Adipocyte (in vitro differentiated cells): Measurements from ENCODE around the gene GORASP1.

Experiments used
- DNase-seq: peaks from one replicate; pipeline ENCODE4 v3.0.0-alpha.2; 2015; ENCODE audit warnings: low read depth
- H3K27me3 ChIP-seq: replicated peaks from 2 replicates; pipeline ENCODE4 v1.7.0; 2013; ENCODE audit warnings: mild to moderate bottlenecking, low read length, moderate library complexity; ENCODE audit not compliant: control insufficient read depth, insufficient read depth
- H3K36me3 ChIP-seq: 2 replicates; pipeline ENCODE4 v1.7.0; 2013; ENCODE audit warnings: low read length, mild to moderate bottlenecking, moderate library complexity; ENCODE audit not compliant: control insufficient read depth, insufficient read depth, severe bottlenecking
- H3K4me1 ChIP-seq: 2 replicates; pipeline ENCODE4 v1.7.0; 2013; ENCODE audit warnings: mild to moderate bottlenecking, low read length, moderate library complexity; ENCODE audit not compliant: control insufficient read depth, insufficient read depth
- H3K4me3 ChIP-seq: 2 replicates; pipeline ENCODE4 v1.7.0; 2013; ENCODE audit warnings: mild to moderate bottlenecking, low read length, moderate library complexity
- H3K9ac ChIP-seq: 2 replicates; pipeline ENCODE4 v1.7.0; 2013; ENCODE audit warnings: mild to moderate bottlenecking, low read length, moderate library complexity
- H3K9me3 ChIP-seq: 2 replicates; pipeline ENCODE4 v1.7.0; 2013; ENCODE audit warnings: mild to moderate bottlenecking, low read length, moderate library complexity; ENCODE audit not compliant: control insufficient read depth

GORASP1 gene

DNA sequence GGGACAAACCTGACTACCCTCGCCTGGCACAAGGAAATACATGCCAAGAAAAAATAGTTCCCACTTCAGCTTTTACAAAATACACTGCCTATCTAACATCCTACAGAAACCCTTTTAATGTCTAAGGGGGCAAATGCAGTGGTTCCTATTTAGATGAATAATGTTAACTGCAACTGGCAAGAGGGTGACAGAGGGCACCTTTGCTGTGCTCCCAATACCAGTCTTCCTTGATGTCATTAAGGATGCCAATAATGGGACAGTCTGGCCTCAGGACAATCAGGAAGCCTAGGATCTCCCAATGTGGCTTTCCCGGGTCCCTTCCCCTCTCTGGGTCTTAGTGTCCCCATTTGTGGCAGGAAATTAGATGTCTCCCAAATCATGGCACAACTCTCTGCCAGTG is 32.0 kb upstream of the GORASP1 start:
- Histone ChIP-seq H3K36me3 (peaks cover 33% of the 10 kb centered on the region), H3K4me3 (no peak overlapping the region)

DNA sequence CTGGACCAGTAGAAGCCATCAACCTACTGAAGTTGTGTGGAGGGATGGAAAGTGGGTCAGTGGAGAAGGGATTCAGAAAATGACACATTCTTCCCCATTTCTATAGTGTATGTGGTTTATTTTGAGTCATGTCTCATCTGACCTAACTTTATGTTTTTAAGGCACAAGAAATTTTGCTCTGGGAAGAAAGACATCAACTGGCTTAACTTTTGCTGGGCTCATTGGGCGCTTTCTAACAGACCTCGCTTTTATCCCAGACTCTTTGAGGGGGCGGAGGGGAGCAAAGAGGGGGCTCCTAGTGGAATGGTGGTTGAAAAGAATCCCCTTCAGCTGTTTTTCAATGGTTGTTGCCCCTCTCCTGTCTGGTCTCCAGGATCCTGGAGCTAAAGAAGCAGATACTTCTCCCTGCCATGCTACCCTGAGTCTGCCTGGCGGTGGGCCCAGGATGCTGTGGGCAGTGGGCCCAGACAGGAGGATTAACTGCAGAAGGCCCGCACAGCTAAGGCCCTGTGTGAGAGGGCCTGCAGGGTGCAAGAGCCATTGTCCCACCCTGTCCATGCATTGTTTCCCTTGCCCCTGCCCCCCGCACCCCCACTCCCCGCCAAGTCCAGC is 31.5 kb upstream of the GORASP1 start:
- Histone ChIP-seq H3K9me3 (no peaks in the 10 kb centered on the region), H3K9ac (no peak overlapping the region), H3K36me3 (peaks cover 28% of the 10 kb centered on the region), H3K4me1 (peaks cover 12% of the 10 kb centered on the region), H3K27me3 (no peaks in the 10 kb centered on the region), H3K4me3 (no peak overlapping the region)
- DNase-seq, result peak; percentile 64

More for the DNA sequence above, 32.0 kb upstream of the GORASP1 start:
- Histone ChIP-seq H3K9ac (no peak overlapping the region), H3K27me3 (no peaks in the 10 kb centered on the region), H3K4me1 (peaks cover 12% of the 10 kb centered on the region), H3K9me3 (no peaks in the 10 kb centered on the region)
- no peak for DNase-seq

GRCh38 chr3:39137991-39138803 is 30.8 kb upstream of the GORASP1 start:
- Histone ChIP-seq H3K4me3 (no peak overlapping the region), H3K9me3 (no peaks in the 10 kb centered on the region), H3K27me3 (no peaks in the 10 kb centered on the region), H3K4me1 (peaks cover 12% of the 10 kb centered on the region), H3K9ac (no peak overlapping the region), H3K36me3 (peaks cover 21% of the 10 kb centered on the region)
- no peak for DNase-seq

- peaks cover 14% of the 10 kb centered on the region for H3K36me3 ChIP-seq
- DNase-seq, result no peak
- H3K4me3 ChIP-seq, result no peak overlapping the region
- H3K4me1 ChIP-seq, result peaks cover 12% of the 10 kb centered on the region
- no peak overlapping the region for H3K9ac ChIP-seq
- H3K9me3 ChIP-seq, result no peaks in the 10 kb centered on the region
- no peaks in the 10 kb centered on the region for H3K27me3 ChIP-seq
Observed at GRCh38 chr3:39137435-39137936, 30.1 kb upstream of the GORASP1 start.

DNA sequence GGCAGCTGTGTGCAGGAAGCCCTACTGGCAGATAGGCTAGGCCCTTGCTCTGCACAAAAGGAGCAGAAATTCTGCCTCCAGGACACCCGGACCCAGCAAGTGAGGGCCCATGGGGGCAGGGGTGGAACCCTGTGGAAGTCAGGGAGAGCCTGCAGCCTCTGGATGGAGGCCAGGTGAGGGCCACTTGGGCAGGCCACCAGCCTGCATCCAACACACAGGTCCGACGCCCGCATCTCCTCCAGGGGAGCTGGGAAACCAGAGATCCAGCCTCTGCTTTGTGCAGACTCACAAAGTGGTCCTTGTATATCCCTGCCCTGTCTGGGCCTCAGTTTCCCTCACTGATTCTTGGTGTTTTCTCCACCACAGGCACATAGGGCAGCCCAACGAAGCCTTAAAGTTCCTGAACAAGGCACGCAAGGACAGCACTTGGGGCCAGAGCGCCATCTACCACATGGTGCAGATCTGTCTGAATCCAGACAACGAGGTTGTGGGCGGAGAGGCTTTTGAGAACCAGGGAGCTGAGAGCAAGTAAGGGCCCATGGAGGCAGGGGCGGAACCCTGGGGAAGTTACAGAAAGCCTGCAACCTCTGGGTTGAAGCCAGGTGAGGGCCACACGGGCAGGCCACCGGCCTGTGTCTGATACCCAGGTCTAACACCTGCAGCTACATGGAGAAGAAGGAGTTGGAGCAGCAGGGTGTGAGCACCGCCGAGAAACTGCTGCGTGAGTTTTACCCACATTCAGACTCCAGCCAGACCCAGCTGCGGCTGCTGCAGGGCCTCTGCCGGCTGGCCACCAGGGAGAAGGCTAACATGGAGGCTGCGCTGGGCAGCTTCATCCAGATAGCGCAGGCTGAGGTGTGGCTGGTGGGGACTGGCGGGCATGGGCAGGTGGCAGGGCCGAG is 29.4 kb upstream of the GORASP1 start:
- Histone ChIP-seq H3K9ac (no peak overlapping the region), H3K4me1 (peaks cover 12% of the 10 kb centered on the region), H3K36me3 (peaks cover 8% of the 10 kb centered on the region), H3K27me3 (no peaks in the 10 kb centered on the region), H3K9me3 (no peaks in the 10 kb centered on the region), H3K4me3 (no peak overlapping the region)
- no peak for DNase-seq

GRCh38 chr3:39135170-39135805 is 27.9 kb upstream of the GORASP1 start:
- H3K9ac ChIP-seq, result no peak overlapping the region
- no peaks in the 10 kb centered on the region for H3K4me1 ChIP-seq
- H3K9me3 ChIP-seq, result no peaks in the 10 kb centered on the region
- no peaks in the 10 kb centered on the region for H3K27me3 ChIP-seq
- H3K4me3 ChIP-seq, result no peak overlapping the region
- peaks cover 1% of the 10 kb centered on the region for H3K36me3 ChIP-seq
- DNase-seq, result no peak

DNA sequence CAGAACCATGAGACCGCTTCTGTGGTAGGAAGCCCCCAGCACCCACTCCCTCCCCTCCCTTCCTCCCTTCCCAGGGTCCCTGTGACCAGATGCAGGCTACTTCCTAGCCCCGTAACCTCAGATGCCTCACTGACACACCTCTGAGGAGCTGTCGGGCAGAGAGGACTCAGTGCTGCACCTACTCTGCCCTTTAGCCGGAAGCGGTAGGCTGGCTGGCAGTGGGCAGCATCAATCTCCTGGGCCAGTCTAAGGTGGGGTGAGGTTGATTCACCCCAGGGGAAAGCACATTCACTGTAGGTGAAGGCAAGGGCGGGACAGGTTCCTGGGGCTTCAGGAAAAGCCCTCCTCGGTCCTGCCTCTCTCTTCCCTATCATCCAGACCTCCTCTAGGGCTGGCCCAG is 26.9 kb upstream of the GORASP1 start:
- H3K9ac ChIP-seq, result no peak overlapping the region
- DNase-seq, result no peak
- H3K4me1 ChIP-seq, result no peaks in the 10 kb centered on the region
- no peaks in the 10 kb centered on the region for H3K27me3 ChIP-seq
- H3K36me3 ChIP-seq, result no peaks in the 10 kb centered on the region
- no peaks in the 10 kb centered on the region for H3K9me3 ChIP-seq
- no peak overlapping the region for H3K4me3 ChIP-seq

- H3K36me3 ChIP-seq, result no peaks in the 10 kb centered on the region
- H3K4me1 ChIP-seq, result no peaks in the 10 kb centered on the region
- H3K27me3 ChIP-seq, result no peaks in the 10 kb centered on the region
- no peak overlapping the region for H3K9ac ChIP-seq
- H3K9me3 ChIP-seq, result no peaks in the 10 kb centered on the region
- no peak overlapping the region for H3K4me3 ChIP-seq
- DNase-seq, result no peak
Observed at GRCh38 chr3:39133822-39134221, 26.4 kb upstream of the GORASP1 start.

- Histone ChIP-seq H3K27me3 (no peaks in the 10 kb centered on the region), H3K4me3 (no peak overlapping the region), H3K9me3 (no peaks in the 10 kb centered on the region), H3K4me1 (no peaks in the 10 kb centered on the region), H3K36me3 (no peaks in the 10 kb centered on the region), H3K9ac (no peak overlapping the region)
- DNase-seq, result no peak
Observed at GRCh38 chr3:39133093-39133490, 25.7 kb upstream of the GORASP1 start.

DNA sequence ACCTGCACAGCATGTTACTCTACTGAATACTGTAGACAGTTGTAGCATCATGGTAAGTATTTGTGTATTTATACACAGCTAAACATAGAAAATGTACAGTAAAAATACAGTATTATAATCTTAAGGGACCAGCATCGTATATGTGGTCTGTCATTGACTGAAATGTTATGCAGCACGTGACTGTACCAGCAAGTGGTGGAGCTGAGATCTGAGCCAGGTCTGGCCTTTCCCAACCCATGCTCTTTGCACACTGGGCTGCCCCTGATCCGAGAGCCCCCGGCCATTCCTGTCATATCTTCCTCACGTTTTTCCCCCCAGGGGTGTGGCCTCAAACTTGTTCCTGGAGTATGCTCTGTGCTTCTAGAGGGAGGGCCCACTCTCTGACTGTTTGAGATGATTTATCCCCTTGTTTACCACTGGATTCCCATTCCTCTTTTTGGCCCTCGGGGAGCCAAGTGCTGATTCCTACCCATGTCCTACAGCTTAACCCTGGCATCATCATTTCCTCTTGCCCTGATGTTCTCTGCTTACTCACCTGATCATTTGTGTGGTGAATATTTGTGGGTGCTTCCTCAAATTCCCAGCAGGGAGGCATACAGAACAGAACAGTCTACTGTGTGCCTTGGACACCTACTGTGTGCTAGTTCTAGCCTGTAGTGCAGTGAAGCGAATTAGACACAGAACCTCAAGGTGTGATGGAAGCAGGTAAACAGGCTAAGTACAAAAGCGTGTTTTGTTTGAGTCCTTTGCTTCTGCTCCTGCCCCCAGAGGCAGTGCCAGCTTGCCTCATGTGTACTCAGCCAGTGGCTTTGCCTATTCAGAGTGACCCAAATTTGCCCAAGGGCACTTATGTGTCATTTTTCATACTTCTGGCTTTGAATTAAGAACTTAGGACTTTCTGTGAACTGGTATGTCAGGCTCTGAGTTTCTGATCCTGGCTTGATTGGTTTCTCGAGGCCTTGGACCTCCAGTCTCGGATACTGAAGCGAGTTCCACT is 25.0 kb upstream of the GORASP1 start:
- H3K27me3 ChIP-seq, result no peaks in the 10 kb centered on the region
- no peaks in the 10 kb centered on the region for H3K4me1 ChIP-seq
- H3K9me3 ChIP-seq, result no peaks in the 10 kb centered on the region
- no peak overlapping the region for H3K9ac ChIP-seq
- no peak overlapping the region for H3K4me3 ChIP-seq
- no peak for DNase-seq
- H3K36me3 ChIP-seq, result no peaks in the 10 kb centered on the region
